ENCODE measurements around the gene NKAIN2.

The NKAIN2 gene

GRCh38 chr6:124795643-124796463 is 992.2 kb downstream of the NKAIN2 start:
- no peak for DNase-seq

GRCh38 chr6:124796464-124796970 is 992.9 kb downstream of the NKAIN2 start:
- DNase-seq, result no peak

GRCh38 chr6:124797224-124797623 is 993.6 kb downstream of the NKAIN2 start:
- DNase-seq, result no peak

- no peak for DNase-seq
These were observed 995.4 kb downstream of the NKAIN2 start for GRCh38 chr6:124798942-124799496.

GRCh38 chr6:124799638-124800037 is 996.0 kb downstream of the NKAIN2 start:
- DNase-seq, result no peak

GRCh38 chr6:124800222-124800621 is 996.6 kb downstream of the NKAIN2 start:
- DNase-seq, result no peak

- no peak for DNase-seq
These were observed 1008.4 kb downstream of the NKAIN2 start for GRCh38 chr6:124812067-124812466.

GRCh38 chr6:124819346-124819745 is 1015.7 kb downstream of the NKAIN2 start:
- no peak for DNase-seq

GRCh38 chr6:124822204-124822613 is 1018.5 kb downstream of the NKAIN2 start:
- no peak for DNase-seq

- DNase-seq, result no peak
These were observed 1019.1 kb downstream of the NKAIN2 start for GRCh38 chr6:124822721-124823120.

- DNase-seq, result no peak
These were observed 1019.8 kb downstream of the NKAIN2 start for GRCh38 chr6:124823240-124824111.

GRCh38 chr6:124825564-124825963 is 1021.9 kb downstream of the NKAIN2 start:
- DNase-seq, result no peak

GRCh38 chr6:124829822-124830221 is 1026.2 kb downstream of the NKAIN2 start:
- DNase-seq, result no peak

- no peak for DNase-seq
These were observed 1026.8 kb downstream of the NKAIN2 start for GRCh38 chr6:124830506-124830905.

- peak; percentile 25 for DNase-seq
These were observed 1050.8 kb downstream of the NKAIN2 start for GRCh38 chr6:124854338-124854922.

- no peak for DNase-seq
These were observed 1054.1 kb downstream of the NKAIN2 start for GRCh38 chr6:124857746-124858145.

- no peak for DNase-seq
These were observed 1054.9 kb downstream of the NKAIN2 start for GRCh38 chr6:124858564-124858963.

- DNase-seq, result no peak
These were observed 1055.7 kb downstream of the NKAIN2 start for GRCh38 chr6:124859366-124859765.

- no peak for DNase-seq
These were observed 1062.4 kb downstream of the NKAIN2 start for GRCh38 chr6:124866040-124866439.

- DNase-seq, result no peak
These were observed 1063.5 kb downstream of the NKAIN2 start for GRCh38 chr6:124867121-124867520.

- DNase-seq, result no peak
These were observed 1064.8 kb downstream of the NKAIN2 start for GRCh38 chr6:124868481-124868880.

GRCh38 chr6:124869416-124869815 is 1065.8 kb downstream of the NKAIN2 start:
- no peak for DNase-seq

Data from kidney glomerular epithelial cell (primary cell).